Measurements from ENCODE around the gene COL3A1.

The COL3A1 gene

DNA sequence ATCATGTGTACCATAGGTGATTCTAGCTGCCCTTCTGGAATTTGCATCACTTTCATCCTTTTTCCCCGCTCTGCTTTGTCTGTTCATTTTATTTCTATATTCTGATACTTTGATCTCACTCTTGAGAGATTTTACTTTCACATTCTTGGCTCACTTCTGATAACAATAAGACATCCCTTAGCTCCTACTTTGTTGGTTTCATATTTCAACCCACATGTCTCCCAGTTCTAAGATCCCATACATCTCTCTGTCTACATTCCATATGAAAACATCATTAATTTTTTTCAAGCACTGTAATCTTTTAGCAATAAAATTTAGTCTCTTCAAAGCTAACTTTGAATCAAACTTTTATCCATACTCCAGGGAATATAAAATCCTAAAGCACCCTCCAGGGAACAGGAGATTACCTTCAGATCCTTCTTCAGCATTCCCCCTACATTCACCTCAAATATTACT, 75.6 kb downstream of the COL3A1 start:
- Histone ChIP-seq H2AFZ (ENCODE audit: low read length) (no peak overlapping the region), H3K9me2 (replicated peaks; ENCODE audit: low read depth, low read length) (no peaks in the 10 kb centered on the region), H4K20me1 (ENCODE audit: insufficient read depth, low read length, poor library complexity, severe bottlenecking) (no peaks in the 10 kb centered on the region), H3K4me3 (ENCODE audit: low read length, poor library complexity, severe bottlenecking) (no peak overlapping the region), H3K79me2 (ENCODE audit: insufficient read depth, low read length) (no peaks in the 10 kb centered on the region), H3K9me3 (ENCODE audit: insufficient read depth, low read depth, low read length) (no peaks in the 10 kb centered on the region), H3K9ac (ENCODE audit: low read depth, low read length, poor library complexity, severe bottlenecking) (no peak overlapping the region), H3K27me3 (ENCODE audit: insufficient read depth, low read length, poor library complexity, severe bottlenecking) (no peaks in the 10 kb centered on the region), H3F3A (ENCODE audit: low read depth) (no peaks in the 10 kb centered on the region), H3K4me1 (ENCODE audit: insufficient read depth, low read length, poor library complexity, severe bottlenecking) (no peaks in the 10 kb centered on the region), H3K4me2 (ENCODE audit: low read depth, low read length, poor library complexity, severe bottlenecking) (no peak overlapping the region), H3K36me3 (ENCODE audit: insufficient read depth, low read length) (no peaks in the 10 kb centered on the region)
- TF ChIP-seq, protein P1, sequence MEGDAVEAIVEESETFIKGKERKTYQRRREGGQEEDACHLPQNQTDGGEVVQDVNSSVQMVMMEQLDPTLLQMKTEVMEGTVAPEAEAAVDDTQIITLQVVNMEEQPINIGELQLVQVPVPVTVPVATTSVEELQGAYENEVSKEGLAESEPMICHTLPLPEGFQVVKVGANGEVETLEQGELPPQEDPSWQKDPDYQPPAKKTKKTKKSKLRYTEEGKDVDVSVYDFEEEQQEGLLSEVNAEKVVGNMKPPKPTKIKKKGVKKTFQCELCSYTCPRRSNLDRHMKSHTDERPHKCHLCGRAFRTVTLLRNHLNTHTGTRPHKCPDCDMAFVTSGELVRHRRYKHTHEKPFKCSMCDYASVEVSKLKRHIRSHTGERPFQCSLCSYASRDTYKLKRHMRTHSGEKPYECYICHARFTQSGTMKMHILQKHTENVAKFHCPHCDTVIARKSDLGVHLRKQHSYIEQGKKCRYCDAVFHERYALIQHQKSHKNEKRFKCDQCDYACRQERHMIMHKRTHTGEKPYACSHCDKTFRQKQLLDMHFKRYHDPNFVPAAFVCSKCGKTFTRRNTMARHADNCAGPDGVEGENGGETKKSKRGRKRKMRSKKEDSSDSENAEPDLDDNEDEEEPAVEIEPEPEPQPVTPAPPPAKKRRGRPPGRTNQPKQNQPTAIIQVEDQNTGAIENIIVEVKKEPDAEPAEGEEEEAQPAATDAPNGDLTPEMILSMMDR (conservative IDR thresholded peaks at IDR 0.05; ENCODE audit: low read length), result no peak
- TF ChIP-seq EZH2phosphoT487 (IDR thresholded peaks at IDR 0.05; ENCODE audit: borderline replicate concordance), result no peak

- Histone ChIP-seq H3K9me3 (ENCODE audit: insufficient read depth, low read depth, low read length) (no peaks in the 10 kb centered on the region), H3K9me2 (replicated peaks; ENCODE audit: low read depth, low read length) (no peaks in the 10 kb centered on the region), H3K27me3 (ENCODE audit: insufficient read depth, low read length, poor library complexity, severe bottlenecking) (no peaks in the 10 kb centered on the region), H4K20me1 (ENCODE audit: insufficient read depth, low read length, poor library complexity, severe bottlenecking) (no peaks in the 10 kb centered on the region), H3K36me3 (ENCODE audit: insufficient read depth, low read length) (no peaks in the 10 kb centered on the region), H3K9ac (ENCODE audit: low read depth, low read length, poor library complexity, severe bottlenecking) (no peak overlapping the region), H3K79me2 (ENCODE audit: insufficient read depth, low read length) (no peaks in the 10 kb centered on the region), H3K4me2 (ENCODE audit: low read depth, low read length, poor library complexity, severe bottlenecking) (no peak overlapping the region), H3F3A (ENCODE audit: low read depth) (no peaks in the 10 kb centered on the region), H3K4me3 (ENCODE audit: low read length, poor library complexity, severe bottlenecking) (no peak overlapping the region), H3K4me1 (ENCODE audit: insufficient read depth, low read length, poor library complexity, severe bottlenecking) (no peaks in the 10 kb centered on the region), H2AFZ (ENCODE audit: low read length) (no peak overlapping the region)
- no peak for TF ChIP-seq EZH2phosphoT487 (IDR thresholded peaks at IDR 0.05; ENCODE audit: borderline replicate concordance)
These were observed 76.1 kb downstream of the COL3A1 start for GRCh38 chr2:189050165-189050712.

GRCh38 chr2:189056200-189057106, 82.3 kb downstream of the COL3A1 start:
- no peaks in the 10 kb centered on the region for H3F3A ChIP-seq (ENCODE audit: low read depth)
- no peak overlapping the region for H3K9ac ChIP-seq (ENCODE audit: low read depth, low read length, poor library complexity, severe bottlenecking)
- H3K9me3 ChIP-seq (ENCODE audit: insufficient read depth, low read depth, low read length), result no peaks in the 10 kb centered on the region
- H3K27me3 ChIP-seq (ENCODE audit: insufficient read depth, low read length, poor library complexity, severe bottlenecking), result no peaks in the 10 kb centered on the region
- H3K9me2 ChIP-seq (replicated peaks; ENCODE audit: low read depth, low read length), result no peaks in the 10 kb centered on the region
- H3K4me2 ChIP-seq (ENCODE audit: low read depth, low read length, poor library complexity, severe bottlenecking), result no peak overlapping the region
- no peak overlapping the region for H2AFZ ChIP-seq (ENCODE audit: low read length)
- no peaks in the 10 kb centered on the region for H3K79me2 ChIP-seq (ENCODE audit: insufficient read depth, low read length)
- H3K4me1 ChIP-seq (ENCODE audit: insufficient read depth, low read length, poor library complexity, severe bottlenecking), result no peaks in the 10 kb centered on the region
- no peak for TF ChIP-seq EZH2phosphoT487 (IDR thresholded peaks at IDR 0.05; ENCODE audit: borderline replicate concordance)
- TF ChIP-seq, protein P1 (conservative IDR thresholded peaks at IDR 0.05; ENCODE audit: low read length), result no peak
- H3K36me3 ChIP-seq (ENCODE audit: insufficient read depth, low read length), result no peaks in the 10 kb centered on the region
- H4K20me1 ChIP-seq (ENCODE audit: insufficient read depth, low read length, poor library complexity, severe bottlenecking), result no peaks in the 10 kb centered on the region
- no peak overlapping the region for H3K4me3 ChIP-seq (ENCODE audit: low read length, poor library complexity, severe bottlenecking)

All from Loucy (cell line).